OCI-LY3 (cell line): Measurements from ENCODE around the gene LRRC14B.

Source experiments
- EZH2phosphoT487 ChIP-seq: fragments of 200-600 bp; shearing (Covaris generic); IDR thresholded peaks from 2 replicates; pipeline ENCODE4 v1.6.1; 2018; ENCODE audit warnings: antibody characterized with exemption, mixed run types, low read depth
- TF ChIP-seq, protein P1 (sequence below): fragments of 200-600, 300-600 bp; sonication (generic); IDR thresholded peaks from 2 replicates; pipeline ENCODE4 v1.5.1; 2014; ENCODE audit warnings: antibody characterized with exemption, low read length, low read depth

GRCh38 chr5:230711-231110 lies 39.4 kb downstream of the LRRC14B start:
- TF ChIP-seq, protein P1, sequence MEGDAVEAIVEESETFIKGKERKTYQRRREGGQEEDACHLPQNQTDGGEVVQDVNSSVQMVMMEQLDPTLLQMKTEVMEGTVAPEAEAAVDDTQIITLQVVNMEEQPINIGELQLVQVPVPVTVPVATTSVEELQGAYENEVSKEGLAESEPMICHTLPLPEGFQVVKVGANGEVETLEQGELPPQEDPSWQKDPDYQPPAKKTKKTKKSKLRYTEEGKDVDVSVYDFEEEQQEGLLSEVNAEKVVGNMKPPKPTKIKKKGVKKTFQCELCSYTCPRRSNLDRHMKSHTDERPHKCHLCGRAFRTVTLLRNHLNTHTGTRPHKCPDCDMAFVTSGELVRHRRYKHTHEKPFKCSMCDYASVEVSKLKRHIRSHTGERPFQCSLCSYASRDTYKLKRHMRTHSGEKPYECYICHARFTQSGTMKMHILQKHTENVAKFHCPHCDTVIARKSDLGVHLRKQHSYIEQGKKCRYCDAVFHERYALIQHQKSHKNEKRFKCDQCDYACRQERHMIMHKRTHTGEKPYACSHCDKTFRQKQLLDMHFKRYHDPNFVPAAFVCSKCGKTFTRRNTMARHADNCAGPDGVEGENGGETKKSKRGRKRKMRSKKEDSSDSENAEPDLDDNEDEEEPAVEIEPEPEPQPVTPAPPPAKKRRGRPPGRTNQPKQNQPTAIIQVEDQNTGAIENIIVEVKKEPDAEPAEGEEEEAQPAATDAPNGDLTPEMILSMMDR = no peak
- no peak for TF ChIP-seq EZH2phosphoT487
